Ascending aorta (tissue), 2 donors: Measurements from ENCODE around the gene PKD2L2. TPM values are rescaled to one million over a fixed set of nuclear protein-coding genes. Genes with fewer than 3 reads are reported as not detected.
A peak's percentile ranks its signal among the peaks of the same experiment; 100 is the strongest.
"Not testable (repeated sequence)": the region's sequence is repeated elsewhere in the genome, so short reads cannot be mapped to it uniquely, and the experiment has no call there.

Experiments used
- DNase-seq, 2 donors: peaks; one replicate each; pipeline ENCODE4 v3.0.0-alpha.2; 2019; ENCODE audit warnings: low spot score in 2 of 2
- H3K27ac ChIP-seq, 2 donors: fragments of 200-600 bp; sonication (generic); one replicate each; pipeline ENCODE4 v1.5.1; 2016 to 2017; ENCODE audit warnings: mild to moderate bottlenecking in 1 of 2
- H3K27me3 ChIP-seq: fragments of 200-600 bp; sonication (generic); one replicate; pipeline ENCODE4 v1.5.1; 2017
- H3K36me3 ChIP-seq, 2 donors: fragments of 200-600 bp; sonication (generic); one replicate each; pipeline ENCODE4 v1.5.1; 2016
- H3K4me1 ChIP-seq, 2 donors: fragments of 200-600 bp; sonication (generic); one replicate each; pipeline ENCODE4 v1.5.1; 2016 to 2017; ENCODE audit warnings: mild to moderate bottlenecking in 1 of 2
- H3K4me3 ChIP-seq, 2 donors: fragments of 200-600 bp; sonication (generic); one replicate each; pipeline ENCODE4 v1.5.1; 2016 to 2017; ENCODE audit warnings: mild to moderate bottlenecking in 1 of 2
- H3K9me3 ChIP-seq, 2 donors: fragments of 200-600 bp; sonication (generic); one replicate each; pipeline ENCODE4 v1.5.1; 2016
- intact Hi-C: fragments of 100-400 bp; cut with DNase I; formaldehyde crosslinking; loops from one replicate; pipeline ENCODE4 v1.15.1; 2023
- total RNA-seq: library from RNA; depleted of rRNA; stranded (reverse); fragments of >200 nt; gene quantifications from one replicate; pipeline ENCODE4 v1.1.0, GENCODE V29; 2016
- TF ChIP-seq, protein P1 (sequence below), 3 experiments: fragments of 200-600 bp in 2 of 3; fragments of 450-650 bp in 1 of 3; sonication (generic) in 2 of 3; IDR thresholded peaks; one replicate each; pipeline ENCODE4 v1.5.1; 2016 to 2019; ENCODE audit warnings: antibody characterized with exemption in 3 of 3, mild to moderate bottlenecking in 1 of 3, moderate library complexity in 1 of 3

The PKD2L2 gene
- total RNA-seq: not detected

- Histone ChIP-seq H3K4me1 (peaks cover 0 to 5% of the 10 kb centered on the region in 2 donors), H3K27ac (peak within 1 kb of the TSS; percentile 87 to 88), H3K36me3 (no peaks in the 10 kb centered on the region), H3K27me3 (no peaks in the 10 kb centered on the region), H3K9me3 (no peaks in the 10 kb centered on the region), H3K4me3 (peak within 1 kb of the TSS; percentile 62 to 64)
- TF ChIP-seq, protein P1, sequence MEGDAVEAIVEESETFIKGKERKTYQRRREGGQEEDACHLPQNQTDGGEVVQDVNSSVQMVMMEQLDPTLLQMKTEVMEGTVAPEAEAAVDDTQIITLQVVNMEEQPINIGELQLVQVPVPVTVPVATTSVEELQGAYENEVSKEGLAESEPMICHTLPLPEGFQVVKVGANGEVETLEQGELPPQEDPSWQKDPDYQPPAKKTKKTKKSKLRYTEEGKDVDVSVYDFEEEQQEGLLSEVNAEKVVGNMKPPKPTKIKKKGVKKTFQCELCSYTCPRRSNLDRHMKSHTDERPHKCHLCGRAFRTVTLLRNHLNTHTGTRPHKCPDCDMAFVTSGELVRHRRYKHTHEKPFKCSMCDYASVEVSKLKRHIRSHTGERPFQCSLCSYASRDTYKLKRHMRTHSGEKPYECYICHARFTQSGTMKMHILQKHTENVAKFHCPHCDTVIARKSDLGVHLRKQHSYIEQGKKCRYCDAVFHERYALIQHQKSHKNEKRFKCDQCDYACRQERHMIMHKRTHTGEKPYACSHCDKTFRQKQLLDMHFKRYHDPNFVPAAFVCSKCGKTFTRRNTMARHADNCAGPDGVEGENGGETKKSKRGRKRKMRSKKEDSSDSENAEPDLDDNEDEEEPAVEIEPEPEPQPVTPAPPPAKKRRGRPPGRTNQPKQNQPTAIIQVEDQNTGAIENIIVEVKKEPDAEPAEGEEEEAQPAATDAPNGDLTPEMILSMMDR (IDR thresholded peaks at IDR 0.05): peak in 1 of 3 experiments; percentile 16
- peak; percentile 26 to 90 for DNase-seq
- intact Hi-C loops: loop anchor here (2.0 kb wide), 1 partner anchor 56 kb away; no protein-coding TSS in a partner anchor
These were observed at the start of gene PKD2L2 for GRCh38 chr5:137888863-137889759. PKD2L2 (plus strand) TSS chr5:137889457; CDS start chr5:137889492, 35 bp downstream.

GRCh38 chr5:137842296-137842695 lies 47.0 kb upstream of the PKD2L2 start:
- intact Hi-C loops: no loop called here
- Histone ChIP-seq H3K9me3 (no peaks in the 10 kb centered on the region), H3K4me1 (peaks cover 0 to 4% of the 10 kb centered on the region in 2 donors), H3K27me3 (no peaks in the 10 kb centered on the region), H3K36me3 (no peaks in the 10 kb centered on the region), H3K4me3 (no peak overlapping the region), H3K27ac (no peak overlapping the region)
- DNase-seq: no peak
- TF ChIP-seq, protein P1 (IDR thresholded peaks at IDR 0.05): no peak

- Histone ChIP-seq H3K27me3 (no peaks in the 10 kb centered on the region), H3K36me3 (no peaks in the 10 kb centered on the region), H3K4me1 (no peaks in the 10 kb centered on the region), H3K27ac (no peak overlapping the region), H3K4me3 (no peak overlapping the region), H3K9me3 (no peaks in the 10 kb centered on the region)
- intact Hi-C loops: no loop called here
- no peak for DNase-seq
- TF ChIP-seq, protein P1 (IDR thresholded peaks at IDR 0.05): no peak
These were observed 45.5 kb upstream of the PKD2L2 start for GRCh38 chr5:137843676-137844299.

DNA sequence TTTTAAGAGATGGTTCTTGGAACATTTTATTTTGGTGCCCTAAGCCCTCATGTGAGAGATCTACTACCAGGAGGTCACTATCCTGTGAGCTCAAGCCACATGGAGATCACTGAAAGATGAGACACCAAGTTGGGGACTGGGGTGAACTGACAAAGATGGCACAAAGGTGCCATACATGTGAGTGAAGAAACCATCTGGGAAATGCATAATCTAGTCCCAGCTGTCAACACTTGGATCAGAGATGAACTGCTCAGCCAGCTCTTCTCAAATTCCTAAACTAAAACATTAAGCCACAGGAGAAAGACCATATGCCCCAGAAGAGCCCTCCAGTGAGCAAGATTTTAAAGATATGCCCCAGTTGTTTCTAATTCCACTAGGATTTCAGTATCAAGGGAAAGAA lies 43.8 kb upstream of the PKD2L2 start:
- Histone ChIP-seq H3K4me1 (no peaks in the 10 kb centered on the region), H3K27me3 (no peaks in the 10 kb centered on the region), H3K36me3 (no peaks in the 10 kb centered on the region), H3K27ac (no peak overlapping the region), H3K9me3 (no peaks in the 10 kb centered on the region), H3K4me3 (no peak overlapping the region)
- TF ChIP-seq, protein P1 (IDR thresholded peaks at IDR 0.05): no peak
- intact Hi-C loops: no loop called here
- no peak for DNase-seq

GRCh38 chr5:137847687-137848086 lies 41.6 kb upstream of the PKD2L2 start:
- Histone ChIP-seq H3K36me3 (no peaks in the 10 kb centered on the region), H3K9me3 (no peaks in the 10 kb centered on the region), H3K4me3 (no peak overlapping the region), H3K27ac (no peak overlapping the region), H3K4me1 (no peaks in the 10 kb centered on the region), H3K27me3 (no peaks in the 10 kb centered on the region)
- DNase-seq: no peak
- intact Hi-C loops: no loop called here
- TF ChIP-seq, protein P1 (IDR thresholded peaks at IDR 0.05): no peak

DNA sequence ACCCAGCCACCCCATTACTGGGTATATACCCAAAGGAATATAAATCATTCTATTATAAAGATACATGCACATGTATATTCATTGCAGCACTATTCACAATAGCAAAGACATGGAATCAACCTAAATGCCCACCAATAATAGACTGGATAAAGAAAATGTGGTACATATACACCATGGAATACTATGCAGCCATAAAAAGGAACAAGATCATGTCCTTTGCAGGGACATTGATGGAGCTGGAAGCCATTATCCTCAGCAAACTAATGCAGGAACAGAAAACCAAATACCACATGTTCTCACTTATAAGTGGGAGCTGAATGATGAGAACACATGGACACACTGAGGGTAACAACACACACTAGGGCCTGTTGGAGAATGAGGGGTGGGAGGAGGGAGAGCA lies 36.1 kb upstream of the PKD2L2 start:
- H3K9me3 ChIP-seq, DNase-seq, H3K27ac ChIP-seq, intact Hi-C loops, H3K27me3 ChIP-seq, H3K4me1 ChIP-seq, H3K36me3 ChIP-seq, H3K4me3 ChIP-seq: not testable (repeated sequence)
